ENCODE results near the gene GET4. TPM values are rescaled to one million over a fixed set of nuclear protein-coding genes. Genes with fewer than 3 reads are reported as not detected.

Gene GET4
- total and polyA plus RNA-seq, 4 donors: 19.5 to 34.7 (median 27.3) TPM

DNA sequence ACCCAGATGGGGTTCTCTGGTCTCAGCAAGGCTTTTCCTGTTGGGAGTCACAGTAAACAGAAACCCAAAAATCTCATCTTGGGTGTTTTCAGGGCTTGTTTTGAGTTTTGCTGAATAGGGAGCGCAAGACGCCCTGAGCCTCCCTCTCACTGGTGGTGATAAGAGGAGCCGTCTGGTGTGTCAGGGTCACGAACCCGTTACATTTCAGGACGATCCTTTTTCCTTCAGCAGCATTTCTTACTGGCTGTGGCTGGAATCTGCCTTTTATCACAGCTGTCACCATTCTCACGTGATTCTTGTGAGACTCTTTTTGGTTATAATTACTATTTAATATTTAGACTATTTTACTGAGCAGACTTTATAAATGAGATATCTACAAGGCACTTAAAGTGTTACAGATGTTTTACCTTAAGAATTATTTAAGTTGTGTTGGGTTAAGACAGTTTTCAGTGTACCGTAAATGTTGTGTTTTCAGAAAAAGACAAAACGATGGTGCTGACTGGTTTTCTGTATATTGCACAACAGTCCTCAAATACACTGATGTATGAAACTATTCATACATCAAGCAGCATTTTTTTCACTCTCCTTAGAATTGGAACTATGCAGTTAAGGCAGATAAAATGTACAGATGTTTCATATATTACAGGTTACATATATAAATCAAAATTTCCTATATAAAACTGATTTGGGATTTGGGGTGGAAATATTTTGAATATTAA, 2.2 kb upstream of the GET4 start:
- no peak overlapping the region for H3K4me3 ChIP-seq (ENCODE audit: low read depth in 1 of 3, low read length in 3 of 3)
- WGBS: 74% methylated on average over 9 of the region's 9 CpGs
- H3K27me3 ChIP-seq (ENCODE audit: control insufficient read depth in 4 of 4, insufficient read depth in 4 of 4, low read length in 3 of 4): no peaks in the 10 kb centered on the region
- TF ChIP-seq FOXA1 (IDR thresholded peaks at IDR 0.05) (no peak), RAD21 (IDR thresholded peaks at IDR 0.05) (no peak), NR2F2 (IDR thresholded peaks at IDR 0.05) (peak; percentile 78), RXRA (IDR thresholded peaks at IDR 0.05) (peak; percentile 26 to 34)
- TF ChIP-seq, protein P1, sequence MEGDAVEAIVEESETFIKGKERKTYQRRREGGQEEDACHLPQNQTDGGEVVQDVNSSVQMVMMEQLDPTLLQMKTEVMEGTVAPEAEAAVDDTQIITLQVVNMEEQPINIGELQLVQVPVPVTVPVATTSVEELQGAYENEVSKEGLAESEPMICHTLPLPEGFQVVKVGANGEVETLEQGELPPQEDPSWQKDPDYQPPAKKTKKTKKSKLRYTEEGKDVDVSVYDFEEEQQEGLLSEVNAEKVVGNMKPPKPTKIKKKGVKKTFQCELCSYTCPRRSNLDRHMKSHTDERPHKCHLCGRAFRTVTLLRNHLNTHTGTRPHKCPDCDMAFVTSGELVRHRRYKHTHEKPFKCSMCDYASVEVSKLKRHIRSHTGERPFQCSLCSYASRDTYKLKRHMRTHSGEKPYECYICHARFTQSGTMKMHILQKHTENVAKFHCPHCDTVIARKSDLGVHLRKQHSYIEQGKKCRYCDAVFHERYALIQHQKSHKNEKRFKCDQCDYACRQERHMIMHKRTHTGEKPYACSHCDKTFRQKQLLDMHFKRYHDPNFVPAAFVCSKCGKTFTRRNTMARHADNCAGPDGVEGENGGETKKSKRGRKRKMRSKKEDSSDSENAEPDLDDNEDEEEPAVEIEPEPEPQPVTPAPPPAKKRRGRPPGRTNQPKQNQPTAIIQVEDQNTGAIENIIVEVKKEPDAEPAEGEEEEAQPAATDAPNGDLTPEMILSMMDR (IDR thresholded peaks at IDR 0.05; ENCODE audit: low read depth, low read length, missing input control): no peak
- peak overlapping the region; percentile 67 to 72 for H3K27ac ChIP-seq (ENCODE audit: low read depth in 1 of 2, low read length in 2 of 2)
- peaks cover 0 to 17% (median 7%) of the 10 kb centered on the region in 4 donors for H3K36me3 ChIP-seq (ENCODE audit: control insufficient read depth in 4 of 4, insufficient read depth in 3 of 4, low read depth in 1 of 4, low read length in 3 of 4)
- peak overlapping the region; percentile 60 to 74 for H3K9ac ChIP-seq (ENCODE audit: low read depth in 1 of 2, low read length in 2 of 2)
- DNase-seq (ENCODE audit: low spot score): no peak
- H3K4me1 ChIP-seq (ENCODE audit: control insufficient read depth in 4 of 4, insufficient read depth in 4 of 4, low read length in 3 of 4): peaks cover 3 to 27% (median 16%) of the 10 kb centered on the region in 4 donors
- no peaks in the 10 kb centered on the region for H3K9me3 ChIP-seq (ENCODE audit: control insufficient read depth in 4 of 4, low read length in 3 of 4)

DNA sequence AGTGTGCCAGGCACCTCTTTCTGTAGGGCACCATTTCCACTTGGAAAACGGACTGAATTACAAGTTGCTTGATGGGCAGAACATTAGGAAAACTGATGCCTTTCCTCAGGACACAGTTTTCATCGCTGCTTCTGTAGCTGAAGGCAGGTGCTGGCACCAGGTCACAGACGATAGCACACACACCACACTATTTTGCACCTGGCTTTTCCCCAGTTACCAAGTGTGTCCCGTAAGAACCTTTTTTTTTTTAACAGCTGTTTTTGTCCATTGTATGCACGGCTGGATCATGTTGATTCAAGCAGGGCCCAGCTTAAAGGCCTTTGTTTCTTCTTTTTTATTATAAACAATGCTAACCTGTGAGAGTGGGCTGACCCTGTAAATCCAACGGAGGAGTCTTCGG, 1.3 kb upstream of the GET4 start:
- TF ChIP-seq RXRA (IDR thresholded peaks at IDR 0.05) (no peak), FOXA2 (IDR thresholded peaks at IDR 0.05) (no peak), RAD21 (IDR thresholded peaks at IDR 0.05) (no peak), HNF4A (conservative IDR thresholded peaks at IDR 0.05) (no peak), SP1 (IDR thresholded peaks at IDR 0.05) (no peak), NR2F2 (IDR thresholded peaks at IDR 0.05) (no peak), HNF4G (IDR thresholded peaks at IDR 0.05) (no peak), JUND (IDR thresholded peaks at IDR 0.05) (no peak), FOXA1 (IDR thresholded peaks at IDR 0.05) (no peak), GABPA (IDR thresholded peaks at IDR 0.05 in 1 of 2, conservative IDR thresholded peaks at IDR 0.05 in 1 of 2) (no peak), TAF1 (conservative IDR thresholded peaks at IDR 0.05) (no peak)
- TF ChIP-seq, protein P2, sequence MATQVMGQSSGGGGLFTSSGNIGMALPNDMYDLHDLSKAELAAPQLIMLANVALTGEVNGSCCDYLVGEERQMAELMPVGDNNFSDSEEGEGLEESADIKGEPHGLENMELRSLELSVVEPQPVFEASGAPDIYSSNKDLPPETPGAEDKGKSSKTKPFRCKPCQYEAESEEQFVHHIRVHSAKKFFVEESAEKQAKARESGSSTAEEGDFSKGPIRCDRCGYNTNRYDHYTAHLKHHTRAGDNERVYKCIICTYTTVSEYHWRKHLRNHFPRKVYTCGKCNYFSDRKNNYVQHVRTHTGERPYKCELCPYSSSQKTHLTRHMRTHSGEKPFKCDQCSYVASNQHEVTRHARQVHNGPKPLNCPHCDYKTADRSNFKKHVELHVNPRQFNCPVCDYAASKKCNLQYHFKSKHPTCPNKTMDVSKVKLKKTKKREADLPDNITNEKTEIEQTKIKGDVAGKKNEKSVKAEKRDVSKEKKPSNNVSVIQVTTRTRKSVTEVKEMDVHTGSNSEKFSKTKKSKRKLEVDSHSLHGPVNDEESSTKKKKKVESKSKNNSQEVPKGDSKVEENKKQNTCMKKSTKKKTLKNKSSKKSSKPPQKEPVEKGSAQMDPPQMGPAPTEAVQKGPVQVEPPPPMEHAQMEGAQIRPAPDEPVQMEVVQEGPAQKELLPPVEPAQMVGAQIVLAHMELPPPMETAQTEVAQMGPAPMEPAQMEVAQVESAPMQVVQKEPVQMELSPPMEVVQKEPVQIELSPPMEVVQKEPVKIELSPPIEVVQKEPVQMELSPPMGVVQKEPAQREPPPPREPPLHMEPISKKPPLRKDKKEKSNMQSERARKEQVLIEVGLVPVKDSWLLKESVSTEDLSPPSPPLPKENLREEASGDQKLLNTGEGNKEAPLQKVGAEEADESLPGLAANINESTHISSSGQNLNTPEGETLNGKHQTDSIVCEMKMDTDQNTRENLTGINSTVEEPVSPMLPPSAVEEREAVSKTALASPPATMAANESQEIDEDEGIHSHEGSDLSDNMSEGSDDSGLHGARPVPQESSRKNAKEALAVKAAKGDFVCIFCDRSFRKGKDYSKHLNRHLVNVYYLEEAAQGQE (IDR thresholded peaks at IDR 0.05): no peak
- TF ChIP-seq, protein P3, sequence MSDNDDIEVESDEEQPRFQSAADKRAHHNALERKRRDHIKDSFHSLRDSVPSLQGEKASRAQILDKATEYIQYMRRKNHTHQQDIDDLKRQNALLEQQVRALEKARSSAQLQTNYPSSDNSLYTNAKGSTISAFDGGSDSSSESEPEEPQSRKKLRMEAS (IDR thresholded peaks at IDR 0.05): no peak
- WGBS: 84% methylated on average over 7 of the region's 7 CpGs
- H3K27ac ChIP-seq (ENCODE audit: low read depth in 1 of 2, low read length in 2 of 2): peak overlapping the region; percentile 71 to 82
- no peak overlapping the region for H3K4me3 ChIP-seq (ENCODE audit: low read depth in 1 of 3, low read length in 3 of 3)
- peaks cover 0 to 12% (median 2%) of the 10 kb centered on the region in 4 donors for H3K36me3 ChIP-seq (ENCODE audit: control insufficient read depth in 4 of 4, insufficient read depth in 3 of 4, low read depth in 1 of 4, low read length in 3 of 4)
- no peak overlapping the region for H3K9ac ChIP-seq (ENCODE audit: low read depth in 1 of 2, low read length in 2 of 2)
- DNase-seq (ENCODE audit: low spot score): no peak
- no peaks in the 10 kb centered on the region for H3K9me3 ChIP-seq (ENCODE audit: control insufficient read depth in 4 of 4, low read length in 3 of 4)
- H3K27me3 ChIP-seq (ENCODE audit: control insufficient read depth in 4 of 4, insufficient read depth in 4 of 4, low read length in 3 of 4): no peaks in the 10 kb centered on the region
- H3K4me1 ChIP-seq (ENCODE audit: control insufficient read depth in 4 of 4, insufficient read depth in 4 of 4, low read length in 3 of 4): peaks cover 6 to 34% (median 22%) of the 10 kb centered on the region in 4 donors
